Neural cell (in vitro differentiated cells): ENCODE measurements around the gene HOXC11. TPM values are rescaled to one million over a fixed set of nuclear protein-coding genes. Genes with fewer than 3 reads are reported as not detected.

Source experiments
- H2AFZ ChIP-seq: fragments of 200-600, 300-800 bp; sonication (generic), shearing (Covaris generic); 2 replicates; pipeline ENCODE4 v1.6.0; 2014; ENCODE audit warnings: low read depth, mild to moderate bottlenecking, antibody characterized with exemption, low read length, moderate library complexity
- H3F3A ChIP-seq: fragments of 200-600 bp; shearing (Covaris generic); 2 replicates; pipeline ENCODE4 v1.6.1; 2016; ENCODE audit warnings: mild to moderate bottlenecking, moderate library complexity, mixed read lengths, antibody characterized with exemption, low read length; ENCODE audit not compliant: insufficient read depth, poor library complexity, severe bottlenecking
- H3K27ac ChIP-seq: fragments of 200-600, 300-800 bp; sonication (generic), shearing (Covaris generic); 2 replicates; pipeline ENCODE4 v1.5.1; 2014; ENCODE audit warnings: mild to moderate bottlenecking, low read length, moderate library complexity
- H3K27me3 ChIP-seq: fragments of 300-800, 200-600 bp; sonication (generic), shearing (Covaris generic); 2 replicates; pipeline ENCODE4 v1.6.0; 2014; ENCODE audit warnings: mild to moderate bottlenecking, low read depth, low read length, moderate library complexity; ENCODE audit not compliant: insufficient read depth
- H3K36me3 ChIP-seq: fragments of 300-800, 200-600 bp; sonication (generic), shearing (Covaris generic); 2 replicates; pipeline ENCODE4 v1.5.1; 2014; ENCODE audit warnings: mild to moderate bottlenecking, antibody characterized with exemption, low read length, moderate library complexity; ENCODE audit not compliant: insufficient read depth
- H3K4me2 ChIP-seq: fragments of 300-800, 200-600 bp; sonication (generic), shearing (Covaris generic); 2 replicates; pipeline ENCODE4 v1.6.0; 2014; ENCODE audit warnings: mild to moderate bottlenecking, low read length
- H3K4me3 ChIP-seq: fragments of 300-800, 200-600 bp; sonication (generic), shearing (Covaris generic); 2 replicates; pipeline ENCODE4 v1.5.1; 2014; ENCODE audit warnings: mild to moderate bottlenecking, low read length, moderate library complexity
- H3K79me2 ChIP-seq: fragments of 200-600 bp; shearing (Covaris generic); replicated peaks from 2 replicates; pipeline ENCODE4 v1.6.0; 2014; ENCODE audit warnings: mild to moderate bottlenecking, low read length, moderate library complexity; ENCODE audit not compliant: insufficient read depth
- H3K9ac ChIP-seq: fragments of 300-800, 200-600 bp; sonication (generic), shearing (Covaris generic); 2 replicates; pipeline ENCODE4 v1.6.1; 2016; ENCODE audit warnings: mild to moderate bottlenecking, low read length, mixed read lengths
- H3K9me2 ChIP-seq: fragments of 200-600 bp; shearing (Covaris generic); 2 replicates; pipeline ENCODE4 v1.6.1; 2016; ENCODE audit warnings: mild to moderate bottlenecking, low read length, mixed read lengths; ENCODE audit not compliant: insufficient read depth
- H3K9me3 ChIP-seq: fragments of 200-600, 300-800 bp; sonication (generic), shearing (Covaris generic); 2 replicates; pipeline ENCODE4 v1.6.1; 2016; ENCODE audit warnings: mild to moderate bottlenecking, mixed run types, low read length, moderate library complexity, mixed read lengths
- H4K20me1 ChIP-seq: fragments of 200-600 bp; shearing (Covaris generic); 2 replicates; pipeline ENCODE4 v1.6.1; 2016; ENCODE audit warnings: mild to moderate bottlenecking, mixed run types; ENCODE audit not compliant: insufficient read depth
- CTCF ChIP-seq: fragments of 450-650 bp; IDR thresholded peaks from 2 replicates; pipeline ENCODE4 v1.5.1; 2014; ENCODE audit warnings: antibody characterized with exemption, mild to moderate bottlenecking, moderate library complexity; ENCODE audit not compliant: poor library complexity, severe bottlenecking
- EP300 ChIP-seq: fragments of 450-650 bp; conservative IDR thresholded peaks from 2 replicates; pipeline ENCODE4 v1.6.1; 2014; ENCODE audit warnings: antibody characterized with exemption, mild to moderate bottlenecking, moderate library complexity; ENCODE audit not compliant: poor library complexity, severe bottlenecking
- EZH2 ChIP-seq: fragments of 200-600, 300-800 bp; shearing (Covaris generic), sonication (generic); IDR thresholded peaks from 2 replicates; pipeline ENCODE4 v1.6.1; 2014; ENCODE audit warnings: antibody characterized with exemption, low read length, borderline replicate concordance, mild to moderate bottlenecking; ENCODE audit not compliant: insufficient read depth, poor library complexity, severe bottlenecking
- MXI1 ChIP-seq: fragments of 450-650 bp; conservative IDR thresholded peaks from 2 replicates; pipeline ENCODE4 v1.6.1; 2014; ENCODE audit warnings: antibody characterized with exemption, mild to moderate bottlenecking; ENCODE audit not compliant: poor library complexity, severe bottlenecking
- POLR2AphosphoS5 ChIP-seq: IDR thresholded peaks from 2 replicates; pipeline ENCODE4 v1.6.1; 2012
- RAD21 ChIP-seq: fragments of 450-650 bp; conservative IDR thresholded peaks from 2 replicates; pipeline ENCODE4 v1.6.1; 2014; ENCODE audit warnings: antibody characterized with exemption, mild to moderate bottlenecking, moderate library complexity
- REST ChIP-seq: IDR thresholded peaks from 2 replicates; pipeline ENCODE4 v1.6.1; 2012; ENCODE audit warnings: borderline replicate concordance
- SMC3 ChIP-seq: fragments of 450-650 bp; conservative IDR thresholded peaks from 2 replicates; pipeline ENCODE4 v1.6.1; 2014; ENCODE audit warnings: antibody characterized with exemption, mild to moderate bottlenecking, moderate library complexity; ENCODE audit not compliant: poor library complexity
- TAF1 ChIP-seq: IDR thresholded peaks from 2 replicates; pipeline ENCODE4 v1.6.1; 2012; ENCODE audit warnings: low read depth
- polyA plus RNA-seq: library from polyadenylated mRNA; depleted of rRNA; stranded (reverse); fragments of >200 nt; gene quantifications from 2 replicates; pipeline ENCODE4 v1.2.3, GENCODE V29; 2014

The HOXC11 gene
- polyA plus RNA-seq, 1 donor from 2014 or later = not detected

GRCh38 chr12:53941187-53941586 lies 31.7 kb upstream of the HOXC11 start:
- no peak for TF ChIP-seq TAF1
- Histone ChIP-seq H3K9me2 (no peaks in the 10 kb centered on the region), H4K20me1 (no peaks in the 10 kb centered on the region), H3K9me3 (no peaks in the 10 kb centered on the region), H3K4me3 (no peak overlapping the region), H2AFZ (no peak overlapping the region), H3K9ac (no peak overlapping the region), H3K4me2 (no peak overlapping the region), H3K27ac (no peak overlapping the region), H3K36me3 (no peaks in the 10 kb centered on the region), H3F3A (no peaks in the 10 kb centered on the region), H3K27me3 (peaks cover 100% of the 10 kb centered on the region), H3K79me2 (no peaks in the 10 kb centered on the region)

GRCh38 chr12:53941750-53942149 lies 31.2 kb upstream of the HOXC11 start:
- Histone ChIP-seq H3K9me2 (no peaks in the 10 kb centered on the region), H2AFZ (no peak overlapping the region), H3K9ac (no peak overlapping the region), H3K9me3 (no peaks in the 10 kb centered on the region), H3K27me3 (peaks cover 100% of the 10 kb centered on the region), H3K79me2 (no peaks in the 10 kb centered on the region), H3F3A (no peaks in the 10 kb centered on the region), H4K20me1 (no peaks in the 10 kb centered on the region), H3K27ac (no peak overlapping the region), H3K4me2 (no peak overlapping the region), H3K36me3 (no peaks in the 10 kb centered on the region), H3K4me3 (no peak overlapping the region)
- TF ChIP-seq MXI1 = no peak
- TF ChIP-seq EP300 = no peak
- no peak for TF ChIP-seq CTCF
- TF ChIP-seq REST = no peak
- TF ChIP-seq EZH2 = no peak
- TF ChIP-seq RAD21 = no peak
- TF ChIP-seq SMC3 = no peak
- no peak for TF ChIP-seq POLR2AphosphoS5
- no peak for TF ChIP-seq TAF1

GRCh38 chr12:53942467-53942997 lies 30.4 kb upstream of the HOXC11 start:
- Histone ChIP-seq H4K20me1 (no peaks in the 10 kb centered on the region), H2AFZ (no peak overlapping the region), H3K4me2 (no peak overlapping the region), H3K9ac (no peak overlapping the region), H3K9me3 (no peaks in the 10 kb centered on the region), H3K79me2 (no peaks in the 10 kb centered on the region), H3K27ac (no peak overlapping the region), H3K36me3 (no peaks in the 10 kb centered on the region), H3K9me2 (no peaks in the 10 kb centered on the region), H3K4me3 (no peak overlapping the region), H3F3A (no peaks in the 10 kb centered on the region), H3K27me3 (peaks cover 100% of the 10 kb centered on the region)
- no peak for TF ChIP-seq TAF1
- no peak for TF ChIP-seq EZH2
- no peak for TF ChIP-seq SMC3
- no peak for TF ChIP-seq RAD21
- no peak for TF ChIP-seq POLR2AphosphoS5
- TF ChIP-seq CTCF = no peak
- no peak for TF ChIP-seq MXI1
- no peak for TF ChIP-seq REST
- no peak for TF ChIP-seq EP300
